OCI-LY1 (cell line): ENCODE measurements around the gene NFX1.

Experiments
- CTCF ChIP-seq: fragments of 200-600 bp; sonication (generic), shearing (Covaris generic); IDR thresholded peaks from 2 replicates; pipeline ENCODE4 v1.5.1; 2017; ENCODE audit warnings: mild to moderate bottlenecking, antibody characterized with exemption, low read length, moderate library complexity, mixed read lengths
- EZH2 ChIP-seq: fragments of 200-600 bp; sonication (generic), shearing (Covaris generic); IDR thresholded peaks from 2 replicates; pipeline ENCODE4 v1.8.0; 2017; ENCODE audit warnings: borderline replicate concordance, mixed run types, mild to moderate bottlenecking, antibody characterized with exemption, low read length, moderate library complexity, mixed read lengths

- TF ChIP-seq CTCF (no peak), EZH2 (no peak)
Observed at GRCh38 chr9:33404788-33405362, 114.6 kb downstream of the NFX1 start.
